Measurements from ENCODE around the gene WBP1. TPM values are rescaled to one million over a fixed set of nuclear protein-coding genes. Genes with fewer than 3 reads are reported as not detected.

The WBP1 gene
- polyA plus RNA-seq = 75.4 TPM
- long read RNA-seq, donor 1, transcript WBP1-201 (4 exons, 1,294 nt) = major isoform, 12 of 17 reads
- long read RNA-seq, donor 1, partial matches to known transcripts = 0 of 17 reads
- long read RNA-seq, donor 1, other reads (novel, unspliced or antisense) = 0 of 17 reads
- long read RNA-seq, donor 2, transcript WBP1-201 (4 exons, 1,294 nt) = major isoform, 16 of 27 reads
- long read RNA-seq, donor 2, transcript WBP1-208 (4 exons, 765 nt) = minor isoform, 5 of 27 reads
- long read RNA-seq, donor 2, partial matches to known transcripts = 0 of 27 reads
- long read RNA-seq, donor 2, other reads (novel, unspliced or antisense) = 0 of 27 reads
- long read RNA-seq, donor 3 = 0 reads
- long read RNA-seq, donor 4, partial matches to known transcripts = 0 of 5 reads
- long read RNA-seq, donor 4, other reads (novel, unspliced or antisense) = 0 of 5 reads
- long read RNA-seq, donor 5, transcript WBP1-201 (4 exons, 1,294 nt) = major isoform, 12 of 17 reads
- long read RNA-seq, donor 5, partial matches to known transcripts = 0 of 17 reads
- long read RNA-seq, donor 5, other reads (novel, unspliced or antisense) = 0 of 17 reads
- long read RNA-seq, donor 6, transcript WBP1-201 (4 exons, 1,294 nt) = major isoform, 8 of 19 reads
- long read RNA-seq, donor 6, transcript WBP1-212 (3 exons, 919 nt) = minor isoform, 6 of 19 reads
- long read RNA-seq, donor 6, partial matches to known transcripts = 0 of 19 reads
- long read RNA-seq, donor 6, other reads (novel, unspliced or antisense) = 0 of 19 reads
- long read RNA-seq, donor 7, transcript WBP1-201 (4 exons, 1,294 nt) = major isoform, 9 of 19 reads
- long read RNA-seq, donor 7, partial matches to known transcripts = 0 of 19 reads
- long read RNA-seq, donor 7, other reads (novel, unspliced or antisense) = 0 of 19 reads
- long read RNA-seq, donor 8, transcript WBP1-212 (3 exons, 919 nt) = minor isoform, 5 of 32 reads
- long read RNA-seq, donor 8, transcript WBP1-201 (4 exons, 1,294 nt) = major isoform, 20 of 32 reads
- long read RNA-seq, donor 8, partial matches to known transcripts = 0 of 32 reads
- long read RNA-seq, donor 8, other reads (novel, unspliced or antisense) = 0 of 32 reads
- long read RNA-seq, donor 9, transcript WBP1-212 (3 exons, 919 nt) = minor isoform, 5 of 34 reads
- long read RNA-seq, donor 9, transcript WBP1-201 (4 exons, 1,294 nt) = major isoform, 21 of 34 reads
- long read RNA-seq, donor 9, transcript WBP1-208 (4 exons, 765 nt) = minor isoform, 5 of 34 reads
- long read RNA-seq, donor 9, partial matches to known transcripts = 0 of 34 reads
- long read RNA-seq, donor 9, other reads (novel, unspliced or antisense) = 0 of 34 reads
- long read RNA-seq, donor 10, transcript WBP1-201 (4 exons, 1,294 nt) = major isoform, 18 of 31 reads
- long read RNA-seq, donor 10, transcript WBP1-212 (3 exons, 919 nt) = minor isoform, 7 of 31 reads
- long read RNA-seq, donor 10, partial matches to known transcripts = 0 of 31 reads
- long read RNA-seq, donor 10, other reads (novel, unspliced or antisense) = 0 of 31 reads
- long read RNA-seq, donor 11, transcript WBP1-201 (4 exons, 1,294 nt) = major isoform, 11 of 25 reads
- long read RNA-seq, donor 11, partial matches to known transcripts = 9 of 25 reads
- long read RNA-seq, donor 11, other reads (novel, unspliced or antisense) = 0 of 25 reads

- no CpG with 5 or more reads among the region's 38 CpGs for WGBS (ENCODE audit: insufficient coverage, low lambda C conversion rate)
These were observed at the start of gene WBP1 for GRCh38 chr2:74458132-74458937. Gene WBP1, plus strand, starts transcription at chr2:74458438. Its CDS starts 165 bp downstream, at chr2:74458603.

GRCh38 chr2:74413001-74413698 is 45.1 kb upstream of the WBP1 start:
- Histone ChIP-seq H3K4me1 (ENCODE audit: control insufficient read depth, insufficient read depth, low read length) (peaks cover 27% of the 10 kb centered on the region), H3K36me3 (ENCODE audit: control insufficient read depth, insufficient read depth, low read length) (no peaks in the 10 kb centered on the region), H3K27me3 (ENCODE audit: control insufficient read depth, insufficient read depth, low read length) (peaks cover 20% of the 10 kb centered on the region), H3K4me3 (ENCODE audit: low read length) (no peak overlapping the region), H3K9me3 (ENCODE audit: control insufficient read depth, low read depth, low read length) (peaks cover 5% of the 10 kb centered on the region), H3K27ac (ENCODE audit: low read length) (peak overlapping the region; percentile 24)
- WGBS (ENCODE audit: insufficient coverage, low lambda C conversion rate) = no CpG with 5 or more reads among the region's 8 CpGs
- DNase-seq = peak; percentile 68 to 80

More at GRCh38 chr2:74458132-74458937, at the start of gene WBP1:
- Histone ChIP-seq H3K4me1 (ENCODE audit: control insufficient read depth, insufficient read depth, low read length) (peaks cover 32% of the 10 kb centered on the region), H3K4me3 (ENCODE audit: low read length) (peak within 1 kb of the TSS; percentile 93), H3K27me3 (ENCODE audit: control insufficient read depth, insufficient read depth, low read length) (no peaks in the 10 kb centered on the region), H3K27ac (ENCODE audit: low read length) (peak within 1 kb of the TSS; percentile 100), H3K9me3 (ENCODE audit: control insufficient read depth, low read depth, low read length) (no peaks in the 10 kb centered on the region), H3K36me3 (ENCODE audit: control insufficient read depth, insufficient read depth, low read length) (peaks cover 24% of the 10 kb centered on the region)
- peak; percentile 100 for DNase-seq

DNA sequence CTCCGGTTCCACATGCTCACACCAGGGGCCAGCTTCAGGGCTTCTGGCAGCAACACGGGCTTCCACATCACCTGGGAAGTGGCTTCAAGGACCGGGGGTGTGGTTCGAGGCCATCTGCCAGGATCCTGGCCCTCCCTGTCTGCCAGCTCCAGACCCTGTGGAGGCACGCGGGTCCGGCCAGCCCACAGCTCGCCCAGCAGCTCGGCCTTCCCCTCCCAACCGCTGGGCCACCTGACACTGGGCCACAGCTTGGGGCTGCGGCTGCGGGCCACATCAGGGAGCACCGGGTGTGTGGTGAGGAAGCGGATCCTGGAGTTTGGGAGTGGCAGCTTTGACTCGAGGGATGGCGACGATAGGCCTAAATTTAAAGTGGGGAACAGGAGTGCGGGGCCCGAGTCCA is 43.8 kb upstream of the WBP1 start:
- Histone ChIP-seq H3K27ac (ENCODE audit: low read length) (no peak overlapping the region), H3K9me3 (ENCODE audit: control insufficient read depth, low read depth, low read length) (peaks cover 5% of the 10 kb centered on the region), H3K4me1 (ENCODE audit: control insufficient read depth, insufficient read depth, low read length) (peaks cover 27% of the 10 kb centered on the region), H3K4me3 (ENCODE audit: low read length) (peak overlapping the region; percentile 54), H3K27me3 (ENCODE audit: control insufficient read depth, insufficient read depth, low read length) (peaks cover 18% of the 10 kb centered on the region), H3K36me3 (ENCODE audit: control insufficient read depth, insufficient read depth, low read length) (no peaks in the 10 kb centered on the region)
- no CpG with 5 or more reads among the region's 19 CpGs for WGBS (ENCODE audit: insufficient coverage, low lambda C conversion rate)
- peak in 1 of 2 donors; percentile 28 for DNase-seq

DNA sequence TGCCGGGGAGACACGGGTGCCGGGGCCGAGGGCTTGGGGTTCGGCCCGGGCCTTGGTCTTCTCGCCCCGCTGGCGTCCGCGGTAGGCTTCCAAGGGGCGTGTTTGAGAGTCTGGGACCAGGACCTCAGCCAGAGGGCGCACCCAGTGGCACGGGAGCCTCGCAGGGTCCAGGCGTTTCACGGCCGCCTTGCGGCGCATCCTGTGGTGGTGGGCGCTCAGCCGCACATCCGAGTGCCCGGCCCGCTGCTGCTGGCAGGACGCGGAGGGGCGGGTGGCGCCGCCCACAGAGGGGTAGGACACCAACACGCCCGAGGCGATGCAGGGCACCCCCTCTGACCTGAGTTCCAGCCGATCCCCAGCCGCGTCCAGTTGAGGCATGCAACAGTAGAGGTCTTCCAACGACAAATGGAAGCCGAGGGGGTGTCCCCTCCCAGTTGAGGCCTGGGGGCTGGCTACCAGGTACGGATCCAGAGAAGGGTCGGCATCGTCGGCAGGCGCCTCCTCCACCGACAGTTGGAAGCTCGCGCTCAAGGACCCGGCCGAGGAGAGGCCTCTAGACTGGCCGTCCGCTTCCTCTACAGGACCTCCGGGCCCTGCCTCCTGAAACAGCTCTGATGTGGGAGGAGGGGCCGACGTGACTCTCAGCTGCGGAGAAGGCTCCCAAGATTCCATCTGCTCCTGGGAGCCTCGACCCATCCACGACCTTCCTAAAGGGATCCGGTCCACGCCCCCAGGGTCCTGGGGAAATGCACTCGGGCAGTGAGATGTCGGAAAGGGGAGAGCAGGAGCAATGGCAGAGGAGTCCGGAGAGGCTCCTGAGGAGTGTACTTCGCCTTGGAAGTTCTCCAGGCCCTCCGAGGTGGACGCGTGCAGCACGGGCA is 43.1 kb upstream of the WBP1 start:
- Histone ChIP-seq H3K4me3 (ENCODE audit: low read length) (peak overlapping the region; percentile 54), H3K36me3 (ENCODE audit: control insufficient read depth, insufficient read depth, low read length) (no peaks in the 10 kb centered on the region), H3K27me3 (ENCODE audit: control insufficient read depth, insufficient read depth, low read length) (peaks cover 18% of the 10 kb centered on the region), H3K27ac (ENCODE audit: low read length) (peak overlapping the region; percentile 38), H3K9me3 (ENCODE audit: control insufficient read depth, low read depth, low read length) (peaks cover 5% of the 10 kb centered on the region), H3K4me1 (ENCODE audit: control insufficient read depth, insufficient read depth, low read length) (peaks cover 27% of the 10 kb centered on the region)
- peak; percentile 35 to 61 for DNase-seq
- no CpG with 5 or more reads among the region's 66 CpGs for WGBS (ENCODE audit: insufficient coverage, low lambda C conversion rate)

DNA sequence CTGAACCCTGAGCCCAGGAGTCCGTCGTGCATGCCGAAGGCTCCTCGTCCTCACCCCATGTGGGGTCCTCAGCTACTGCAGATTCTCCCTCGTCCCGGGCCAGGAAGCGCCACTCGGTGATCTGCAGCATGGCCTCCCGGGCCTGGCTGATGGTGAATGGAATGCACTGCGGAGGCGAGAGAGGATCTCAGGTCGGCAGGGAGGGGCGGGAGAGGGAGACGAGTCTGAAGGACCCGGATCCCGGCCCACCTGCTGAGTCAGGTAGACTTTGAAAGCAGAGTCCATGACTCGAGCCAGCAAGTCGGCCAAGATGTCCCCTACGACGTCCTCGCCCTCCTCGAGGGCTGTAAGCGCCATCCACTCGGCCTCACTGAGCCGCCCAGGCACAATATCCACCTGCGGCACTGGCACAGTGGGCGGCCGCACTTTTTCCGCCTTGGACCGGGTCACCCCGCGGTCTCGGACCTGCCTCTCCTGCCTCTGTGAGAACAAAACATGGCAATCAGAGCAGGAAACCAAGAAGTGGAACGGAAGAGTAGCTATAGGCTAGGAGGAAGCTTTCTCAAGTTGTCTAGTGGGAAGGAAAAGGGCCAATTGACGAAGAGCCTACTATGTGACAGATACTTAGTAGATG is 42.4 kb upstream of the WBP1 start:
- Histone ChIP-seq H3K9me3 (ENCODE audit: control insufficient read depth, low read depth, low read length) (peaks cover 5% of the 10 kb centered on the region), H3K36me3 (ENCODE audit: control insufficient read depth, insufficient read depth, low read length) (no peaks in the 10 kb centered on the region), H3K27me3 (ENCODE audit: control insufficient read depth, insufficient read depth, low read length) (peaks cover 20% of the 10 kb centered on the region), H3K4me1 (ENCODE audit: control insufficient read depth, insufficient read depth, low read length) (peaks cover 32% of the 10 kb centered on the region), H3K27ac (ENCODE audit: low read length) (no peak overlapping the region), H3K4me3 (ENCODE audit: low read length) (peak overlapping the region; percentile 54)
- no CpG with 5 or more reads among the region's 35 CpGs for WGBS (ENCODE audit: insufficient coverage, low lambda C conversion rate)
- DNase-seq = no peak

GRCh38 chr2:74416778-74417177 is 41.5 kb upstream of the WBP1 start:
- H3K4me3 ChIP-seq (ENCODE audit: low read length) = no peak overlapping the region
- peaks cover 36% of the 10 kb centered on the region for H3K4me1 ChIP-seq (ENCODE audit: control insufficient read depth, insufficient read depth, low read length)
- H3K27me3 ChIP-seq (ENCODE audit: control insufficient read depth, insufficient read depth, low read length) = peaks cover 20% of the 10 kb centered on the region
- DNase-seq = no peak
- peaks cover 5% of the 10 kb centered on the region for H3K9me3 ChIP-seq (ENCODE audit: control insufficient read depth, low read depth, low read length)
- WGBS (ENCODE audit: insufficient coverage, low lambda C conversion rate) = no CpG with 5 or more reads among the region's 3 CpGs
- H3K27ac ChIP-seq (ENCODE audit: low read length) = no peak overlapping the region
- no peaks in the 10 kb centered on the region for H3K36me3 ChIP-seq (ENCODE audit: control insufficient read depth, insufficient read depth, low read length)

DNA sequence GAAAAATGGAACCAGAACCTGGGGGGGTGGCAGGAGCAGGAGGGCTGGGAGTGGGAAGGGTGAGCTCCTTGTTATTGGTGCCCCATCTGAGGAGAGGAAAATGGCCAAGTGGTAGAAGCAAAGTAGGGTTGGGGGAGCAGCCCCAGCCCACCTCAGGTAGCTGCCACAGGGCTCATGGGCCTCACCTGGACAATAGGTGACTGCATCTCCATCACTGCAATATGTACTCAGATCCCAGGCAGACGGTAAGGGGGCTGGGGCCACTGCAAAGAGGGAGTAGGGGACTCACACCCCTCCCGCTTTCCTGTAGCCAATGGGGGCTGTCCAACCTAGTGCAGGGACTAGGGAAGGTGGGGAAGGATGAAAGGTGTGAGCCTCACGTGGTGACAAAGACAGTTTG is 41.0 kb upstream of the WBP1 start:
- DNase-seq = no peak
- Histone ChIP-seq H3K4me1 (ENCODE audit: control insufficient read depth, insufficient read depth, low read length) (peaks cover 36% of the 10 kb centered on the region), H3K36me3 (ENCODE audit: control insufficient read depth, insufficient read depth, low read length) (no peaks in the 10 kb centered on the region), H3K9me3 (ENCODE audit: control insufficient read depth, low read depth, low read length) (peaks cover 5% of the 10 kb centered on the region), H3K27me3 (ENCODE audit: control insufficient read depth, insufficient read depth, low read length) (peaks cover 20% of the 10 kb centered on the region), H3K27ac (ENCODE audit: low read length) (no peak overlapping the region), H3K4me3 (ENCODE audit: low read length) (no peak overlapping the region)
- no CpG with 5 or more reads among the region's 3 CpGs for WGBS (ENCODE audit: insufficient coverage, low lambda C conversion rate)

GRCh38 chr2:74417763-74418162 is 40.5 kb upstream of the WBP1 start:
- Histone ChIP-seq H3K4me3 (ENCODE audit: low read length) (no peak overlapping the region), H3K4me1 (ENCODE audit: control insufficient read depth, insufficient read depth, low read length) (peaks cover 36% of the 10 kb centered on the region), H3K36me3 (ENCODE audit: control insufficient read depth, insufficient read depth, low read length) (no peaks in the 10 kb centered on the region), H3K27me3 (ENCODE audit: control insufficient read depth, insufficient read depth, low read length) (peaks cover 20% of the 10 kb centered on the region), H3K27ac (ENCODE audit: low read length) (no peak overlapping the region), H3K9me3 (ENCODE audit: control insufficient read depth, low read depth, low read length) (peaks cover 5% of the 10 kb centered on the region)
- WGBS (ENCODE audit: insufficient coverage, low lambda C conversion rate) = no CpG with 5 or more reads among the region's 6 CpGs
- DNase-seq = no peak

Data from large intestine (tissue), 12 donors.